Stimulated activated CD8-positive, alpha-beta memory T cell treated with anti-CD3 and anti-CD28 coated beads, Interleukin-12 subunit alpha, Interleukin-12 subunit beta, amount 100 ng/mL, for 1 hour (primary cell): ENCODE measurements around the gene PSMA2.

Experiments
- DNase-seq: peaks from one replicate; pipeline ENCODE4 v3.0.0-alpha.2; 2020; ENCODE audit warnings: low read depth

The PSMA2 gene

DNA sequence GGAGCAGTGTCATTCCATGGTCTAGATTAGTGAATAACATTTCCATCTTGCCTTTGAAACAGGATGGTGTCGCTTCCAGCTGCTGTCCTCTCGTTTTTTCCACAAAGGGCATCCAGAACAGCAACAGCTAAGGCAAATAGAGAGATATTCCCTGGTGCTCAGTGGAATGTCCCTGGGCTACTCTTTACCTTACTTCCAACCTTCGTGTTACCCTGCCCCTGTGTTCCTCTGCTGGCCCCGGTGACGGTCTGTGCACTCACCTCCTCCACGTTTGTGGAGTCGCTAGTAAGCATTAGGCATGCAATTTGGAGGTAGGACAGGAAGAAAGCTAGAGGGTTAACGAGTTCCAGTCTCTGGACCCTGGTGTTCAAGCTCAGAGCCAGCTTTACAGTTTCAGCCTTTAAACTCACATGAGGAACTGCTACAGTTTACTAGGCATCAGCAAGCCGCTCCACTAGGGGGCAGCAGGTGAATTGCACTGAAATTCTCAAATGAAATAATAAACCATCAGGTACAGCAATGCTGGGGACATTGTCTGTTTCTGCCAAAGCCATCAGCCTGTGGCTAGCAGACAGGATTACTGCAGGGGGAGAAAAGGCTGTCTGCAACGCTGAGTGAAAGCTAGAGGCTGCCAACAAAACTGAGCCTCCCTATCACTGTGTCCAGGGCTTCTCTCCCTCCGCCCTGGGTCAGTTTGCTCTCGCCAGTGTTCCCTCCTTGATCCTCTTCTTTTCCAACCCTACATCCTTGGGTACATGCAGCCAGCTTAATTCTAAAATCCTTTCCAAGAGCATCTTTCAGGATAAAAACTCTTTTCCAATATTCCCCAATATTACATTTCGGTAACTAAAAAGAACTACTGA lies 9.2 kb upstream of the PSMA2 start:
- DNase-seq: peak; percentile 65

DNA sequence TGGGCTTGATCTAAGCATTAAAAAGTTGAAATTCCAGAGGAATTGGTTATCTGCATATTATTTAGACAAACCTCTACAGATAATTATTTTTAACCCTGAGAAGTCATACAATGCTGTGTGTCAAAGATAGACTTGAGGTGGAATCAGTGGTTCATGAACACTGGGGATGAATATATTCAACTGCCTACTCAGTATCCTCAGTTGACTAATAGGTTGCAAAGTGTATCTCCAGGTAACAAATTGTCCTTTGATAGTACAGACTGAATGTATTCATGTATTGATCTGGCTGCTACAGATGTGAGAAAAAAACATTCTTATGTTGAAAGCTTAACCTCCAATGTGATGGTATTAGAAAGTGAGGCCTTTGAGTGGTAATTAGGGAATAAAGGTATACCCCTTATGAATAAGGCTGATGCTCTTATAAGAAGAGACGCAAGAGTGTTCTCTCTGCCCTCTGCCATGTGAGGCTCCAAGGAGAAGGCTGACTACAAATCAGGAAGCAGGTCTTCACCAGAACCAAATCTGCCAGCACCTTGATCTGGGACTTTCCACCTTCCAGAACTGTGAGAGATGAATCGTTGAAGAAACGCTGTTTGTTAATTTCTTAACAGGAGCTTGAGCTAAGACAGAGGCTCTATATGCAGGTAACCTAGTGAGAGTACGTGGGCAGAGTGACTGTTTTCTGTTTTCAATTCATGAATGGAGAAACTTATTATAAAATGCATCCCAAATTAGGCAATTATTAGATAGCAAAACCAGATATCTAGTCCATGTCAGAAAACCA lies 7.7 kb upstream of the PSMA2 start:
- no peak for DNase-seq

DNA sequence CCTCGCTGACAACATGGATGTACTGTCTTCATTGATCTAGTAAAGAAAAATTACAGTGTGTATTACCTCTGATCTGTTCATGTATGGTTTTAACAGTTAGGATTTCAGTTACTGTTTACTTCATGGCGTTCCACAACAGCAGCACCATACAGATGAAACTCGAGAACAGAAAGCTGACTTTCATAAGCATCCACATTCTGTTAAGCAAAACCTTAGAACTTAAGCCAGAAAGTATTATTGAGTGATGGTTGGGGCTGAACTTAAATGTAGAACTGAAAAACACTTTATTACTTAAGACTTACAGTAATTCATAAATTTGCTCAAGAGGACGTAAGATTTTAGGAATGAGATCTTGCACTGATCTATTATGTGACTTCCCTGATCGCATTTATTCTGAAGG lies 3.9 kb upstream of the PSMA2 start:
- DNase-seq: no peak

DNA sequence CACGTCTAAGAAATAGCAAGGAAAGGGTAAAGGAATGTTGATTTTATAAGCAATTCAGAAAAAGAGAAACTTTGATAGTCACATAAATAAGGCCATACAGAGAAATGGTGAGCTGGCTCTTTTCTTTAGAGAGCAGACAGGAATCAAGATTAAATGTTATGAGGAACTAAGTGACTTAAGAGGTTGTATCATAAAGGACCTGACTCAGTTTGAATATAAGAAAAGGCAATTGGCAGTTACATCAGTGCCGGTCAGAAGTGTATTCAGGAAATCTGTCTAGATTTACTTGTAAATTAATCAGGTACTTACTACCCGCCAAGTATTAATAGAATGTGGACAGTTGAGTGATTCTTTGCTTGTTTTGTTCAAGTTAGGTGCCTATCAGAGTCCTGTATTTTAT lies 2.3 kb upstream of the PSMA2 start:
- DNase-seq: no peak

DNA sequence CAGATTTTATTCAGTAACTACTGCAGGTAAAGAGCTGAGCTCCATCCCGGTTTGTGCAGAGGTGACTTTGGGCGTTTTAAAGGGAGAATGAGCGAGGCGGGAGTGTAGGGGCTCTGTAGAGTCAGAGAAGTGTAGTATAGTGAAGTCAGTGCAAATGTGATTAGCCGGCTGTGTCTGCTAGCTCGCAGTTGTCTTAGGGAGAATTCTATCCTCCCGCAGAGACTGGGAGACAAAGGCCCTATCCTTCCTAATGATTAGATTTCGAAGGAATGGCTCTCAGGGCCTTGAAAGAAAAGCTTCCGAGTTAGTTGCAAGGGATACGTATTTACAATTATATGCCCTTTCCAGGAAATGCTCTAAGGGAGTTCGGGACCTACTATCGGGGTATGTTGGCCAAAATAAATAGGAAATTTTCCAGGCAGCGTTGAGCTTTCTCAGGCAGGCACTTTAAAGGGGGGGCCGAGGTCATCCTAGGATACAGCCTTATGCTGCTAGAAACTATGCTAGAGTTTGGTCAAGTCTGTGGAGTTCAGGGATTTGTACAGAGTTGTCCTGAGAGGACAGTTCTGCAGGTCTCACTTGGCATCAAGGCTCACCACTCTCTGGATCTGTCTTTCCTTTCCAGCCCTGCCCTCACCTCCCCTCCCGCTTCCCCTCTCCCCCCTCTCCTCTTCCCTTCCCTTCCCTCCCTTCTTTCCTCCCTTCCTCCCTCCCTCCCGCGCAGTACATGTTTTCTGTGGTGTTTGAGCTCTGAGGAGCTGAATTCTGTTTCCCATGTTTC lies 1.0 kb upstream of the PSMA2 start:
- DNase-seq: no peak

DNA sequence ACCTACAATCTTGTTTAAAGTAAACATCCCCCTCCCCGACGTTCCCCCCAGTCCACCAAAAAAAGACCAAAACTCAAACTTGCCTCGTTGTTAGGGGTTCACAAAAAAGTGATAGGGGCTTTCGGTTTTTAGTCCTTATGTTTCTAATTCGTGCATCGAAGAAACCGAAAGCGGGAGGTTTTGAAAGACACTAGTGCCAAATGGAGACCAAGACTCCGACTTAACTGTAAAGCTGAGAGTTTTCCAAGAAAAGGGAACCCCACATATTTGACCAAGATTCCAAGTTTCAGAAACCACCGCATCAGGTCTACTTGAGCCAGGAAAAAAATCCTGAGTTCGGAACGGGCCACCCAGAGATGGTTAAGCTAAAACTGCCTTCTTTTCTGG lies 534 bp downstream of the PSMA2 start:
- DNase-seq: no peak

DNA sequence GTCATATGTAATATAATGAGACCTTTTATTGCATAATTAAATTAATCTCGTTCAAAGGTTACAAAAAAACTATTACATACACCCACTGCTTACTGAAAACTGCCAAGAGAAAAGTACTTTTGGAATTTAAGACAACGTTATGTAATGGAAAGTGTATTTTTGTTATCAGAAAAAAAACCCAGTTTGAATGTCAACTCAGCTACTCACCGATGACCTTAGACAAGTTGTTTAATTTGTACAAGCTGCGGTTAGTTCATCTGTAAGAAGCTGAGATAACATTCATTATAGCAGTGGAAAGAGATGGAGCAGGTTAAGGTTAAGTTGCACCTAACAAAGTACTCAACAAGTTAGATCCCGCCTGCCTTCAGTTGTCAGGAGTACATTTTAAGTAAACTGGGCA lies 1.1 kb downstream of the PSMA2 start:
- DNase-seq: no peak

DNA sequence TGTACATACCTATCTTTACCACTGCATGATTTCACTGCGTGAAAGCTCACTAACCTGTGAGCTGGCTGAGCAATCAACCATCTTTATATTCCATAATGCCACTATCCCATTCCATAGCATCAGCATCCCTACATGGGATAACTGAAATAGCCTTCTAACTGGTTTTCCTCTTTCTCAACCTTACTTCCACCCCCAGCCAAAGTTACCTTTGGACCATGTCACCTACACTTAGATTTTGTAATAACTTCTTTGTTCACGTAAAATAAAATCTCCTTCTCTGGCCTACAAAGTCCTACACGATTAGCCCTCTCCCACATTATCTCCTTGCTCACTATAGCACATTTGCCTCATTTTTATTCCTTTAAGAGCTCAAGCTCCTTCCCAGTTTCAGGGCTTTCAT lies 2.5 kb downstream of the PSMA2 start:
- no peak for DNase-seq

DNA sequence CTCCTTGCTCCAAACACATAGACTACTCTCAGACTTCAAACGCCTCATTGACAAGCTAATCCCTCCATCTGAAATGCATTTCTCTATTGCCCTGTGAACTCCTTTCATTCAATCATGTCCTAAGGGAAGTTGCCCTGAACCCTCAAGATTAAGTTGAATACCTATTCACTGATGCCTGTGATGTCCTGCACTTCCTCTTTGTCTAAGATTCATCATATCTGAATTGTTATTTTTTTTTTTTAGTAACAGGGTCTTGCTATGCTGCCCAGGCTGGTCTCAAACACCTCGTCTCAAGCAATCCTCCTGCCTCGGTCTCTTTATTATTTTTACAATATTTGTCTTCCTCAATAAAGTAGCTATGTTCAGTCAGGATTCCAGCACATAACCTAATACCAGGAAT lies 3.2 kb downstream of the PSMA2 start:
- DNase-seq: no peak

DNA sequence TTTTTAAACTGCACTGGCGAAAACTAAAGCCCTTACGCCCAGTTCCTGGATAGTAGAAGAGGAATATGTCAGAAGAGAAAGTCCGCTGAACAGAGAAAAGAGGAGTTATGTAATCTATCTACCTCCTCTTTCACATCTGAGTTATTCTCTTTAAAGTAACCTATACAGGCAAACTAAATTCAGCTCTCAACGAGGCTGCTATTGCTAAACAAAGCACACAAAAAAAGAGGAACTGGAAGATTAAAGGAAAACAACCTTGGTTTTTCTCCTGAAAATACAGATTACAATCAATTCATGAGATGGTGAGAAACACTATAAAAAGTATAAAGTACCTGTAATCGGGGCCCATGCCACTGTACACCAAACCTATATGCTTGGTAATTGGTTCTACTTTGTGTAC lies 5.8 kb downstream of the PSMA2 start:
- DNase-seq: no peak

DNA sequence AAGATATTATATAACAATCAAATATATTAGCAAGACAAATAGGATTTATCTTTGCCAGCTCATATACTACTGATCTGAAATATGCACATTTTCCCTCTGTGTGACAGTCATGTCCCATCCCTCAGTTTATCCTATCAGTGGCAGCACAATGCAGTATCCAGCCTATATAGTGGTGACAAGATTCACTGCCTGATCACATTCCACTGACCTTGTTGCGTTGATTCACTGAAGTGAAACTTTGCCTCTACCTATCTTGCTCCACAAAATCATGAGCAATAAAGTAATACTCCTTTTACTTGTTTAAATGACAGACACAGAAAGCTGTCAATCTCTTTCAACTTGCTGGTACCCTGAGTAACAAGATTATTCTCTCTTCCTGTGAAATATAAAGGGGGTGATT lies 6.3 kb downstream of the PSMA2 start:
- no peak for DNase-seq

DNA sequence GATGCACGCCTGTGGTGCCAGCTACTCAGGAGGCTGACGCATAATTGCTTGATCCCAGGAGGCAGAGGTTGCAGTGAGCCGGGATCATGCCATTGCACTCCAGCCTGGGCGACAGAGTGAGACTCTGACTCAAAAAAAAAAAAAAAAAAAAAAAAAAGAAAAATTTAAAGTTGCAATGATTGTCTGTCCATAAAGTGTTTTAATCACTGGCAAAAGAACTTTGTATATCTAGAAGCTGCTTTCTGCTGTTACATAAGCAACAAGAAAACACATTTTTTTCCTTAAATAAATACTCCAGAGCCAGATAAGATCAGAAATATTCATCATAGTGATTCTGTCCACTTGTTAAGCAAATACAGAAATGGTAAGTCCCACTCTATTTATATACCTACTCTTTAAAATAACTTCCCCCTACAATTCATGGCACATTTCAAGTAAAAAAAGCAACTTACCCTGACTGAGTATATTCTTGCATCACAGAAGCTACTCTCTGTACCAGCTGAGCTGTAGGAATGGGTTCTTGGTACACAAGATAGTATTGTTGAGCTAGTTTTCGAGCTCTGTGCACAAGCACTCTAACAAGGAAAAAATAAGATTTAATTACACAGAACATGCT lies 7.6 kb downstream of the PSMA2 start:
- DNase-seq: no peak

DNA sequence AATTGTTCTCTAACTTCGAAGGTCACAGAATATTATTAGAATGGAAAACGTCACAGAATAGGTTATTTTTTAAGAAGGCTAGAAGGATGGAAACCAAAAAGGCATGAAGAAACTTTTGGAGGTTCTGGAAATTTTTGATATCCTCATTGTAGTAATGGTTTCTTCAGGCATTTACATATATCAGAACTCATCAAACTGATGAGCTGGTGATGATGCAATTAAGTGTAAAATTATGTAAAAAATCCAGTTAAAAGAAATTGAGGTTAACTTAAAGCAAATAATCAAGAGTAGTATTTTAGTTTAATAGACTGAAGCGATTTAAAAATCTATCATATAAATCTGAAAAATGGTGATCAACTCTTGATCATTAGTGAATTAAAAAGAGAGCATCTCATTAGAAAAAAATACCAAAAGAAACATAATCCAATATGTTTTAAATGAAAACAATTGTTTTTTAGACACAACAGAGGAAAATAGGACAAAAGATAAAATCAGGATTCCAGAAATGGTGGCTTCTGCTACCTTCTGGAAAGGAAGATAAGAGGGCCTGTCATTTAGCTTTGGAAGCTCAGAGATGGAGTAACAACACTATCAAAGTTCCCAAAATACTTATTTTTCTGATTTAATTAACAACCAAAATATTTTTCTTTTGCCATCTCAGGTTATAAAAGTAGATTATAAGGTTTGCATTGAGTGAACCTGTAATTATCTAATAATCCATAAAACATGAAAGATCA lies 9.8 kb downstream of the PSMA2 start:
- DNase-seq: no peak

DNA sequence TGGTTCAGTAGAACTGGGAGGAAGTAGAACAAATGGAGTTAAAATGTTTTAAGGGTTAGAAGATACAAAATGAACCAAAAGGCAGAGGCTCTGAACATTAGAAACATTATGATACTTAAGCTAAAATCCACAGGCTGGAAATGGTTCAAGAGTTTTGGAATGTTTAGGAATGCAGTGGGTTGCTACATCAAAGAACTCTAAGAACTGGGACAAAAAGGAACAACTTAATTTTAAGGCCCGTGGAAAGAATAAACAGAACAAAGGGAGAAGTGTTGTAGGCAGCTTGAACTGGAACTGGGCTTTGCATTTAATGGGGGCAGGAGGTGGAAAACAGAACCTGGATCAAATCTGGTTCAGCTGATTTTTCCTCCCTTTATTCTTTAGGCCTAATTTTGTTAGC lies 16.6 kb downstream of the PSMA2 start:
- no peak for DNase-seq

DNA sequence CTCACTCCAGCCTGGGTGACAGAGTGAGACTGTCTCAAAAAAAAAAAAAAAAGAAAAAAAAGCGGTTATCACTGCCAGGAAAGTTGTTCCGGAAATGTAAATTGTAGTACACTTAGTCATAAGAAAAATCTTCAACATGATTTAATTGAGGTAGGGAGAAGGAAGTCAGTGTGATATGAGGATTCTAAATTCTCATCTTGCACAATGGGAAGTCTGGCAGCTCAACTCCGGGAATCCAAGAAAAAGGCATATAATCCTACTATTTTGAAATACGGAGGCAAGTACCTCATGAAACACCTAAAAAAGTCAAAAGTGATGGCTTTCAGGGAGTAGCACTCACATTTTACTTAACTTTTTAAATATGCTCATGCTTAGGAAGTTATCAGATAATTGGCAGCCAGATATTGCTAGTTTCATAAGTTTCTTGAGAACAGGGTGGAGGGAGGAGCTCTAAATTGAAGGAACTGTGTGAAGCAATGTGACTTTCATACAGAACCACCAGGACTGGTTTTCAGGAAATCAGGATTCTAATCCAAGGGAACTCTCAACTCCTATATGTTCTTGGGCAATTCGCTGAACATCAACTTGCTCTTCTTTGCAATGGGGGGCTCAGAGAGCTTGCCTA lies 17.4 kb downstream of the PSMA2 start:
- no peak for DNase-seq

DNA sequence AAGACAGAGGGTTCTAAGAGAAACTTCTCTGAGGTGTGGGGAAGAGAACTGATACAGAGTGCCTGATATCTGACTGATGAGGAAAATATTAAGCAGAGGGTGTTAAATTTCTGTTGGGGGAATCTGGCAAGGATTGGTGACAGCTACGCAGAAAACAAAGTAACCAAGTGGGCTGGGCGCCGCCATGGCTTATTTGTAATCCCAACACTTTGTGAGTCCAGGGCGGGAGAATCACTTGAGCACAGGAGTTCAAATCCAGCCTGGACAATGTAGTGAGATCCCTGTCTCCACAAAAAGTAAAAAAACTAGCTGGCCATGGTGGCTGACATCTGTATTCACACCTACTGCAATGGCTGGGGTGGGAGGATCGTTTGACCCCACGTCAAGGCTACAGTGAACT lies 18.0 kb downstream of the PSMA2 start:
- no peak for DNase-seq

DNA sequence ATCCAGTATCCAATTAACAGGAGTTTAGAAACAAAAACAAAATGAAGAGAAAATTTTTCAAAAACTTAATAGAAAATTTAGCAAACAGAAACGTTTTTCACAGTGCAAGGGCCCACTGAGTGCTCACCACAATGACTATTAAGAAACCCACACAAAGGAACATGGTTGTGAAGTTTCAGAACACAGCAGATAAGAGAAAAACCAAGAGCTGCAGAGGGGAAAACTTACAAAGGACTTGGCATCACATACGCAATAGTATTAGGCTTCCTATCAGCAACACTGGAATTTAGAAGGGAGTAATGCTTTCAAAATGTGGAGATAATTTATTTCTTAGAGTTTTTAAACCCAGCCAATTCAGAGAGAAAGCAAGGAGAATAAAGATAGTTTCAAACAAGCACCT lies 18.4 kb downstream of the PSMA2 start:
- no peak for DNase-seq

DNA sequence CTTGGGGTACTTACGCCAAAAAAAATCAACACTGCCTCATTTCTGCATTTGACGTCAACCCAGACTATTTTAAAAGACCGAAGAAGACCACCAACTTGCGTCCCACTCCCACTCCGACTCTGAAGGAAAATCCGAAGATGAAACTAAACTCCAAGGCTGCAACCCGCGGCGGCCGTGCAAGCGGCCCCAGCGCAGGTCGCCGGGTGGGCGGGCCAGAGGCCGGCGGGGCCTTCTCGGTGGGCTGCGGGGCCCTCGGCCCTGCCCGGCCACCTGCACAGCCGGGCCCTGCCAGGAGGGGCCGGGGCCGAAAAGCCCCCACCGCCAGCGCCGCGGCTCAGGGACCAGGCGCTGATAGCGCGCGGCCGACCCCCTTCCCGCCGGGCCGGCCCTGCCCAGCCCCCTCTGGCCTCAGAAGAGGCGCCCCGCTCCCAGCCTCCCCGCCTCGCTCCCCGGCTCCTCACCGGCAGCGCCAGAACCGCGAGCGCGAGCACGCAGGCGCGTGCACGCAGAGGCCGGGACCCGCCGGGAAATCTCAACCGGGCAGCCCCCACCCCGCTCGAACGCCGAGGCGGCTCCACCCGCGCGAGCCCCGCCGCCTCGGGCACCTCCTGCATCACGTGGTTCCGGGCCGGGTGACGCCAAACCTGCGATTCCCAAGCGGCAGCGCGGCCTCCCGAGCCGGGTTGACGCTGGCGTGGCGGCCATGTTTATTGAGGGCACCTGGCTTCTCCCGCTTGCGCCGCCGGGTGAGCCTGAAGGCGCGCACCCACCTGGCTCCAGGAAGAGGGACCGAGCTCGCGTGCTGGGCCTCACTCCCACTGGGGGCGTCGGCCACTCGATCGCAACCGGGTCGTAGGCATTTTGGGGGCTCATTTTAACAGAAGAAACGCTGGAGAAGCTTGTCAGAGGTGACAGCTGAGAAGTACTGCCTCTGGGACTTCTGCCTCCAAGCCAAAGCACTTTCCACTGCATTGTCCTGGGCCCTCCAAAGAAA lies 20.2 kb downstream of the PSMA2 start, which contains the start of gene C7orf25:
C7orf25 (minus strand) TSS at position 617 of the 994 bp plus-strand sequence. CDS start 1,170 bp downstream, outside the sequence.
- DNase-seq: peak; percentile 91

DNA sequence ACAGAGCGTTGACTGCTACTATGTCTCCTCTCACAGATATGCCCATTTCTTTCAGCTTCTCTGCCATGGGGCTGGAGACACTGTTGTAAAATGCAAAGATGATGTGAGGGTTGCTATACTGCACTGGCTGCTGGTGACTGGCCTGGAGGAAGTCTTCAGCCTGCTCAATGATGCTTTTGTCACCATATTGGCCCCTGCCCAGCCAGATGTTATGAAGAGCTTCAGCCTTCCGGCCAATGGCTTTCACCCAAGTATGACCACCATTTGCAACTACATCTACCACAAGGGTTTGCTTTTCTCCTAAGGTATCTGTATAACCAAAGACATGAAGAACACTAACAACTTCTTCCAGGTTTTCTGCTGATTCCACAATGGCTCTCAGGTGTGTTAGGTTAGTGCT lies 21.7 kb downstream of the PSMA2 start:
- DNase-seq: no peak

DNA sequence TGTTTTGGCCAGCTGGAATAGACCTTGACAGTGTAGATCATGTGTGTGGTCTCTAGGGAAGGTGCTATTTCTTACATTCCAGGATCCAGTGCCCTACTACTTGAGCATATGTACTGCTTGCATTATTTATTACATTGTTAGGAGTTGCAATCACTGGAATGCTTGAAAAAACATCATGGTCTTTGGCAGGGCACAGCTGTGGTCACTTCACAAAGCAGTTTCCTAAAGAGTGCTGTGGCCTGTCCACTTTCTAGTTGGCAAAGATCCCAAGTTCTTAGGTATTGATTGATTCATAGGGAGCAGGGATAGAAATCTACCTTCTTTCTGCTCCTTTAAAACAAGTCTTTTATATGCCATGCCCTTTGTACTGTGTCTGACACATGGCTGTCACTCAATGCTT lies 24.7 kb downstream of the PSMA2 start:
- no peak for DNase-seq
